ENCODE data around the gene EIF4G1. TPM values are rescaled to one million over a fixed set of nuclear protein-coding genes. Genes with fewer than 3 reads are reported as not detected.

Gene EIF4G1
- total RNA-seq, 2 donors from 2014 or later, result 146 to 213 TPM

DNA sequence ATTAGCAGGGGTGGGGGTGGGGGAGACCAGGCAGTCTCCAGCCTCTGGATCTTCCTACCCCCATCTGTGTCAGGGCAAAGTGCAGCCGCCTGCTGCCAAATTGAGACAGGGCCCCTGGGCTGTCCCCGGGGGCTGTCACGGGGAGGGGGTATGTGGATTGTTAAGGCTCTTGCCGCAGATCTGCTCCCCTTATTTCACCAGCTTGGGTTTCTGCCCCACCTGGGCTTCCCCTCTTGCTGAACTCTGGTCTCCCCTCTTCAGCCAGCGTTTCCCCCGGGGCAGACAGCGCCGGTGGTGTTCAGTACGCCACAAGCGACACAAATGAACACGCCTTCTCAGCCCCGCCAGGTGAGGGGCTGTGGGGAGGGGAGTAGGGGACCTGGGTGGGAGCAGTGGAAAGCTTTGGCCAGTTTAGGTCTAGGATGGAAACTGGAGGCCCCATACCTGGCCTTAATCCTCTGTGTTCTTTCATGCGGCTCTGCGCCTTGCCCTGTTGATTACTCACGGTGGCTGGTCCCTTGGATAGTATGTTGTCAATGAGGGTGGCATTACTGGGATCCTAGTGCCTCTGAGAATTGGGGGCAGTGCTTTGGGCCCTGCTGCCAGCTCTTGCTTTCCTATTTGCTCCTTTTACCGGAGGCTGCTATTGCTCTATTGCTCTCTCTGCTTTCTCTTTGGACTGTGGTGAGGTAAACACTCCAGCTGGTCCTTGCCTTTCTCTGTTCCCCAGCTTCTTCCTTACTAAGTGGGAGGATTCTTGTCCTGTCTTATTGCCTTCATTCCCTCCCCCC is 1.7 kb downstream of the EIF4G1 start:
- intact Hi-C loops (cut with DNase I), result no loop called here
- 9 to 16% methylated on average over 13 to 16 of the region's 16 CpGs for WGBS, 2 donors
- no peak for TF ChIP-seq POLR2A (IDR thresholded peaks at IDR 0.05)
- TF ChIP-seq, protein P1, sequence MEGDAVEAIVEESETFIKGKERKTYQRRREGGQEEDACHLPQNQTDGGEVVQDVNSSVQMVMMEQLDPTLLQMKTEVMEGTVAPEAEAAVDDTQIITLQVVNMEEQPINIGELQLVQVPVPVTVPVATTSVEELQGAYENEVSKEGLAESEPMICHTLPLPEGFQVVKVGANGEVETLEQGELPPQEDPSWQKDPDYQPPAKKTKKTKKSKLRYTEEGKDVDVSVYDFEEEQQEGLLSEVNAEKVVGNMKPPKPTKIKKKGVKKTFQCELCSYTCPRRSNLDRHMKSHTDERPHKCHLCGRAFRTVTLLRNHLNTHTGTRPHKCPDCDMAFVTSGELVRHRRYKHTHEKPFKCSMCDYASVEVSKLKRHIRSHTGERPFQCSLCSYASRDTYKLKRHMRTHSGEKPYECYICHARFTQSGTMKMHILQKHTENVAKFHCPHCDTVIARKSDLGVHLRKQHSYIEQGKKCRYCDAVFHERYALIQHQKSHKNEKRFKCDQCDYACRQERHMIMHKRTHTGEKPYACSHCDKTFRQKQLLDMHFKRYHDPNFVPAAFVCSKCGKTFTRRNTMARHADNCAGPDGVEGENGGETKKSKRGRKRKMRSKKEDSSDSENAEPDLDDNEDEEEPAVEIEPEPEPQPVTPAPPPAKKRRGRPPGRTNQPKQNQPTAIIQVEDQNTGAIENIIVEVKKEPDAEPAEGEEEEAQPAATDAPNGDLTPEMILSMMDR (IDR thresholded peaks at IDR 0.05), result no peak
- Histone ChIP-seq H3K9me3 (no peaks in the 10 kb centered on the region), H3K4me3 (peak overlapping the region; percentile 54 to 97), H3K4me1 (peaks cover 56% of the 10 kb centered on the region), H3K27me3 (no peaks in the 10 kb centered on the region), H3K36me3 (replicated peaks in 1 of 2; ENCODE audit: insufficient read depth in 1 of 2, low read depth in 2 of 2) (peaks cover 0 to 5% of the 10 kb centered on the region in 2 donors), H3K27ac (peak overlapping the region; percentile 97 to 99 (median 98))
- ATAC-seq (no peak), DNase-seq (peak in 1 of 4 donors; percentile 26)

DNA sequence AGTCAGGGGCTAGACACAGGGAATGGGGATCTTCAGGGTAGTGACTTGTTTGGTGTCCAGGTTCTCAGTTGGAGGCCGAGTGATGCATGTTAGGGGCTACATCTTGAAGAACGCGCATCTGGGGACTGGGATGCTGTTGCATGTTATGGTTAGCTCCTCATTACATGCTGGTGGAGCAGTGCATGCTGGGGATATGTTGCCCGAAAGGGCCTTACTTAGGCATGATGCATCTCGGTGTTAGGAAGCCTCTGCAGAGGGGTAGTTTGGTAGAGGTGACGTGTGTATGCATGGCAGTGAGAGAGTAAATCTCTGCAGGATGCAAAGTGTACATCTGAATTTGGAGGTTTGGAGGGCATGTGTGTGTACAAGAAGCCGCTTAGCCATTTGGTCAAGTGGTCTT is 2.4 kb downstream of the EIF4G1 start:
- Histone ChIP-seq H3K27me3 (no peaks in the 10 kb centered on the region), H3K4me3 (no peak overlapping the region), H3K4me1 (peaks cover 63% of the 10 kb centered on the region), H3K36me3 (replicated peaks in 1 of 2; ENCODE audit: insufficient read depth in 1 of 2, low read depth in 2 of 2) (peaks cover 3 to 12% of the 10 kb centered on the region in 2 donors), H3K27ac (peak overlapping the region in 3 of 4 donors; percentile 86 to 98 (median 97)), H3K9me3 (no peaks in the 10 kb centered on the region)
- TF ChIP-seq, protein P1 (IDR thresholded peaks at IDR 0.05), result no peak
- TF ChIP-seq POLR2A (IDR thresholded peaks at IDR 0.05), result no peak
- DNase-seq (no peak), ATAC-seq (no peak)
- WGBS, 2 donors, result 51 to 53% methylated on average over 7 of the region's 7 CpGs
- intact Hi-C loops (cut with DNase I), result no loop called here

DNA sequence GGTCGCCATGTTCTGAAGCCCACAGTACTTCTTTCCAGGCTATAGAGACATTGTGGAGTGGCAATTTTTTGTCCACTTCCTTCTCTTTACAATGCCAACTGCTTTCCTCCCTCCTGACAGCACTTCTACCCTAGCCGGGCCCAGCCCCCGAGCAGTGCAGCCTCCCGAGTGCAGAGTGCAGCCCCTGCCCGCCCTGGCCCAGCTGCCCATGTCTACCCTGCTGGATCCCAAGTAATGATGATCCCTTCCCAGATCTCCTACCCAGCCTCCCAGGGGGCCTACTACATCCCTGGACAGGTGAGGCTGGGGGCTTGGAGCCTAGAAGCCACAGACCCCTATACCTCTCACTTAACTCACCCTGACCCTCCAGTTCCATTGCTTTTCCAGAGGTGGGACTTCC is 2.8 kb downstream of the EIF4G1 start:
- H3K36me3 ChIP-seq (replicated peaks in 1 of 2; ENCODE audit: insufficient read depth in 1 of 2, low read depth in 2 of 2), result peaks cover 7 to 16% of the 10 kb centered on the region in 2 donors
- DNase-seq (no peak), ATAC-seq (no peak)
- TF ChIP-seq, protein P1 (IDR thresholded peaks at IDR 0.05), result no peak
- no peak for TF ChIP-seq POLR2A (IDR thresholded peaks at IDR 0.05)
- H3K9me3 ChIP-seq, result no peaks in the 10 kb centered on the region
- 32 to 47% methylated on average over 5 of the region's 5 CpGs for WGBS, 2 donors
- no peaks in the 10 kb centered on the region for H3K27me3 ChIP-seq
- peaks cover 67% of the 10 kb centered on the region for H3K4me1 ChIP-seq
- no peak overlapping the region for H3K4me3 ChIP-seq
- H3K27ac ChIP-seq, result peak overlapping the region in 3 of 4 donors; percentile 55 to 98 (median 86)
- intact Hi-C loops (cut with DNase I), result no loop called here

DNA sequence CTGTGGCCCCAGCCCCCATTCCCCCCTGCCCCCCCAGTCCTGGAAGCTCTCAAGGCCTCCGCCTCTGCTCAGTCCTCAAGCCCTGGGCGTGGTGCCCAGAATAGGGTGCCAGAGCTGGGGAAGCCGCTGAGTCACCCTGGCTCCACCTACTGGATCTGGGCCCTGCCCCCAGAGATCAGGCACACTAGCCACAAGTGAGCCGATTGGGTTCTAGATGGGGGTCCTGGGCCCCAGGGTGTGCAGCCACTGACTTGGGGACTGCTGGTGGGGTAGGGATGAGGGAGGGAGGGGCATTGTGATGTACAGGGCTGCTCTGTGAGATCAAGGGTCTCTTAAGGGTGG is 5.7 kb downstream of the EIF4G1 start:
- intact Hi-C loops (cut with DNase I), result no loop called here
- TF ChIP-seq, protein P1 (IDR thresholded peaks at IDR 0.05), result no peak
- no peak for TF ChIP-seq POLR2A (IDR thresholded peaks at IDR 0.05)
- H3K4me1 ChIP-seq, result peaks cover 67% of the 10 kb centered on the region
- no peak overlapping the region for H3K4me3 ChIP-seq
- DNase-seq, result peak; percentile 98 to 99 (median 98)
- H3K27ac ChIP-seq, result peak overlapping the region; percentile 86 to 98 (median 94)
- H3K27me3 ChIP-seq, result no peaks in the 10 kb centered on the region
- H3K36me3 ChIP-seq (replicated peaks in 1 of 2; ENCODE audit: insufficient read depth in 1 of 2, low read depth in 2 of 2), result peaks cover 27 to 43% of the 10 kb centered on the region in 2 donors
- no peaks in the 10 kb centered on the region for H3K9me3 ChIP-seq
- 0% methylated on average over 2 to 3 of the region's 4 CpGs for WGBS, 2 donors
- peak; percentile 92 for ATAC-seq

DNA sequence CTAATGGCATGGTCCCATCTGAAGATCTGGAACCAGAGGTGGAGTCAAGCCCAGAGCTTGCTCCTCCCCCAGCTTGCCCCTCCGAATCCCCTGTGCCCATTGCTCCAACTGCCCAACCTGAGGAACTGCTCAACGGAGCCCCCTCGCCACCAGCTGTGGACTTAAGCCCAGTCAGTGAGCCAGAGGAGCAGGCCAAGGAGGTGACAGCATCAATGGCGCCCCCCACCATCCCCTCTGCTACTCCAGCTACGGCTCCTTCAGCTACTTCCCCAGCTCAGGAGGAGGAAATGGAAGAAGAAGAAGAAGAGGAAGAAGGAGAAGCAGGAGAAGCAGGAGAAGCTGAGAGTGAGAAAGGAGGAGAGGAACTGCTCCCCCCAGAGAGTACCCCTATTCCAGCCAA is 7.3 kb downstream of the EIF4G1 start:
- Histone ChIP-seq H3K4me1 (peaks cover 58% of the 10 kb centered on the region), H3K4me3 (no peak overlapping the region), H3K9me3 (no peaks in the 10 kb centered on the region), H3K27ac (peak overlapping the region in 3 of 4 donors; percentile 41 to 94 (median 47)), H3K27me3 (no peaks in the 10 kb centered on the region), H3K36me3 (replicated peaks in 1 of 2; ENCODE audit: insufficient read depth in 1 of 2, low read depth in 2 of 2) (peaks cover 43 to 59% of the 10 kb centered on the region in 2 donors)
- TF ChIP-seq, protein P1 (IDR thresholded peaks at IDR 0.05), result no peak
- peak in 1 of 3 donors; percentile 10 for TF ChIP-seq POLR2A (IDR thresholded peaks at IDR 0.05)
- 63 to 82% methylated on average over 5 of the region's 5 CpGs for WGBS, 2 donors
- no peak for ATAC-seq
- DNase-seq, result no peak
- intact Hi-C loops (cut with DNase I), result no loop called here
